Measurements from ENCODE around the gene TAAR2.
"Not testable (repeated sequence)": the region's sequence is repeated elsewhere in the genome, so short reads cannot be mapped to it uniquely, and the experiment has no call there.

The TAAR2 gene

DNA sequence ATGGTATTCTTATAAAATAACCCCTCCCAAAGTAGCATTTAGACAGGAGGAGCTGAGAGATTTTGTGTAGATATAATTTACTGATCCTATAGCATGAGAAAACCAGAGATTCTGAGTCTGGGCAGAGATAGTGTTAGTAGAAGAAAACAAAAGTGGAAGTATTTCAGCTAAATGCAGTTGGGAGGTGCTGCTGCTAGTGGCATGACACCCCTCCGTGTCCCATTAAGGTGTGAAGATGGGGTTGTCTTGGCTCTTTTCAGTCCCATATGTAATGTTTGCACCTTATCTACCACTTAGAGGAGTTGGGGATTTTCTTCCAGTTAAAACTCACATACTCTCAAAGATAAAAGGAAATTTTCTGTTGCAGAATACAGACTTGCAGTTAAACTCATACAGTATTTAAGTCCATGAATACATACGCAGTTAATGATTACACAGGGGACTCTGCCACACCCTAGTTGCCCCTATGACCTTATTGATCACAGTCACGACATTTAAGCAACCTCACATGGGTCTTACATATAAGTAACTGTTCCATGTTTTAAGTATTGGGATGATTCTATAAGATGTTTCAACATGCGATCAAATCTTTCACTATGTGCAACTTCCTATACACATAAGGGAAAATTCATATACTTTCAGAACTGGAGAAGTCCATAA, 11.5 kb downstream of the TAAR2 start:
- no peak for DNase-seq

DNA sequence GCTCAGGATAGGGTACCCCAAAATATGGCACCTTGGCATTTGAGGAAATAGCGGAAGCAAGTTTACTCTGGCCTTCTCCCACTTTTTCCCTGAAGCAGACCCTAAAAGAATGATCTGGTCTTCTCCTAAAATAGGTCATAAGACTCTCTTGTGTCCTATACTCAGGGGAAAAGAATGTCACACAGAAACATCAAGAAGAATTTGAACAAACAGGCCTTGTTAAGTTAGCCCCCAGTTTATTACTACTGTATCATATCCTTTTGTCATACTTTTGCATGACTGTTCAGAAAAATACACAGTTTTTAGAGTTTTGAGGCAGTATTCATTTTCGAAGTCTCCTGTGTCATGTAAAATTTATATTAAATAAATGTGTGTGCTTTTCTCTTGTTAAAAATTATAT, 12.5 kb downstream of the TAAR2 start:
- no peak for DNase-seq

DNA sequence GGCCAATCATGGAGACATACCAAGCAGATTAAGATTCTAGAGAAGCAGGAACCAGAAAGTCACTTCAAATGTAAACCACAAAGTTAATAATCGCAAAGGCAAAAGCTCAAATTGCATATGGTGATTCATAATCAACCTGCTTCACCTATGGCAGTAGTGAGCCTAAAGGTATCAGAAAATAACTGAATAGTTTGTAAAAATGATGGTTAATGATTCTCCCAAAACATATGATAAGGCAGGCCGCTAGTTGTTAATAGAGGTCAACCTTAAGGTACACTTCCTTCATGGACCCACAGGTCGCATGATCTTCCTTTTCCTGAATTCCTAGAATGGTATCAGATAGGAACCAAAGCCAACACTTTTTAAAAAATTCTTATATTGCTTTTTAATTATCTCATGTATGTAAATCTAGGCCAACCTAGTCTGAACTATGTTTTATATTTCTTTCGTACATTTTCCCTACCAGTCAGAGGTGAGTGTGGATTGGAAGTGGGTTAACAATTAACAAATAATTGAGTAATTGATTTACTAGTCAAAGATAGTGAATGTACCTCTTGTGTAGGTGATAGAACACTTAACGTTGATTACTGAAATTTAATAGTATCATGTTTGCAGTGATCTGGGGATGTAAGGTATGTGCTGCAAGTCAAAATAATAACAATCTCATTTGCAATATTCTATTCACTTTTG, 16.4 kb downstream of the TAAR2 start:
- DNase-seq: peak; percentile 49

DNA sequence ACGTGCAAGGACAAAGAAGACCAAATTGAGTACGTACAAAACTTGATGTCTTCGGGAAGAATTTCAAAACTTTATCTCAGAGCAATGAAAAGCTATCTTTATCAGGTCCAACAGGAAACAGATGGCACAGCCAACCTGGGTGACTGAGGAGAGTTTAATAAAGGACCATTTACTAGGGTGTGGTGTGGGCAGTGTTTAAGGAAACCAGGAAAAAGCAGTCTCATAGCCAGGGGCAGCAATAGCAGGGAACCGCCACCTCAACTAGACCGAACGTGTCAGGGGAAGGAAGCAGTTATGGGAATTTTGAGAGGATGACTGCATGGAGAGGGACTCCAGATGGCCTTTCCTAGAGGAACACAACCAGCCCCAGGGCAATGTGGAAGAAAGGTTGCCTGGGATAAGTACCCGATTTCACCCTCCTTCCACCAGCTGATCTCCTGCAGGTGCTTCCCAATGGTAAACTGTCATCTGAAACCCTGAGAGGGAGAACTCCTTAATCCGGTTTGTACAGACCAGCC, 19.4 kb downstream of the TAAR2 start:
- DNase-seq: no peak

DNA sequence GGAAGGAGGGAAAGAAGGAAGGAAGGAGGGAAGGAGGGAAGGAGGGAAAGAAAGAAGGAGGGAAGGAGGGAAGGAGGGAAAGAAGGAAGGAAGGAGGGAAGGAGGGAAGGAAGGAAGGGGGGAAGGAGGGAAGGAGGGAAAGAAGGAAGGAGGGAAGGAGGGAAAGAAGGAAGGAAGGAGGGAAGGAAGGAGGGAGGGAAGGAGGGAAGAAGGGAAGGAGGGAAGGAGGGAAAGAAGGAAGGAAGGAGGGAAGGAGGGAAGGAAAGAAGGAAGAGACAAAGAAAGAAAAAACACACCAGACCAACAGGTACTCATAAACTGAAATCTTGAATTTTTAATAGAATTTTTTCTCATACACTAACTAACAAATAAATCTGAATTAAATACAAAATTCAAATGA, 23.2 kb downstream of the TAAR2 start:
- DNase-seq: not testable (repeated sequence)

DNA sequence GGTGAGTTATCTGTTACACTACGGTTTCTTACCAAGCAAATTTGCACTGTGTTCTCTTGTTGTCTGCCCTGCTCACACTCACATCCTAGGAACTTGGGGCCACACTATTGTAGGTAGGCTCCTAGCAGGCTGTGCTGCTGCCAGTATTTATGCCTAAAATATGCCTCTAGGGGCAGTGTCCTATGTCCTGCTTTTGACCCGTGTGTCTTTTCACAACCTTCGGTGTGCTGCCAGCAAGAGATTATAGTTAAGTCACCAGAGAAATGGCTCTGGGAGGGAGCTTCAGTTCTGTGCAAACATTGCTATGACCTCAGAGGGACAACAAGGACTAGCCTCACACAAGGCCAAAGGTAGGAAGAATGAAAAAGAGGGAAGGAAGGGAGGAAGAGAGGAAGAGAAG, 25.6 kb downstream of the TAAR2 start:
- DNase-seq: no peak

DNA sequence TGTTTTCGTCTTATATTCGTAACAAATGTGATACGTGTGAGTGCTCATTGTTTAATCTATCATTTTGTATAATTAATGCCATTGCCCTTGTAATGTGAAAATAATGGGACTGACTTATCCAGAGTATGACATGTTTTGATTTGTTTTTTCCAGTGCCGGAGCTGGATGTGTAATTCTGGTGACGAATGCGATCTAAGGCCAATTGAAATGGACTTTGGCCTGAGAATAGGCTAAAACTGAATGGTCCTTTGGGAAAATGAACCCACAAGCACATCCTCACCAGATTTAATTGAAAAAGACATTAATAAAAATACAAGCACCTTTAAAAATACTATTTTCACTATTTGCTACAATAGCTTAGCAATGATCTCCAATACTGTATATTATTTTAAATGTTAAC, 27.9 kb downstream of the TAAR2 start:
- DNase-seq: no peak

DNA sequence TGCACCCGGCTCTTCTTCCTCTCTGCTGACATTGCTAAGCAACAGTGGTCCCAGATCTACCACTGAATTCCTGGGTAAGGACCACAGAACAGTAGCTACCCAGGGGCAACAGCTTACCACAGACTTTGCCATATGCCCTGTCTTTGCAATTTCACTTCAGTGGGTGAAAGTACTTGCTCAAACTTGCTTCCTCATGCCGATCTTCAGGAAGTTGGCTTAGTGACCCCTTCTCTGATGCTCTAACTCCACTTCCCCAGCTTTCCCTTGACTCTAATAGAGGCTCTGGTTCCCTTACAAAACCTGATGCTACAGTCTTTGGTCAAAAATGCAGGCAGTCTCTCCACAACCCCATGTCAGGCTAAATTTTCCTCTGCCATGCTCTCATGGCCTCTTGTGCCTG, 31.2 kb downstream of the TAAR2 start:
- no peak for DNase-seq

DNA sequence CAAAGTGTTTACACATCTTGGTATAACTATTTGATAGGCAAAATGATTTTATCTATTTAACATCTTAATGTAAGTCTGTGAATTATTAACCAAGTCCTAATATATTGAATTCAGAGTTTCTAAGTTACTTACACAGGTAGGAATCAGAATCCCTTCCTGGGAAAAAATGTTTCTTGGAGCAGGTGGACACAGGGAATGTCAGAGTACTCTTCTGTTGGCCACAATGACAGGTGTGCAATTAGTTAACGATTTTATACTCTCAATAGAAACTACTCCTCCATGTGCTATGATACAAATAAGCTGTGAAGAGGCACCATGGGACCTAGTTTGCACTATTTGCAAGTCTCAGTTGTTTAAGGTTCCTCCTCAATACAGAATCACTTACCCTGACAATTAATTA, 33.7 kb downstream of the TAAR2 start:
- no peak for DNase-seq

DNA sequence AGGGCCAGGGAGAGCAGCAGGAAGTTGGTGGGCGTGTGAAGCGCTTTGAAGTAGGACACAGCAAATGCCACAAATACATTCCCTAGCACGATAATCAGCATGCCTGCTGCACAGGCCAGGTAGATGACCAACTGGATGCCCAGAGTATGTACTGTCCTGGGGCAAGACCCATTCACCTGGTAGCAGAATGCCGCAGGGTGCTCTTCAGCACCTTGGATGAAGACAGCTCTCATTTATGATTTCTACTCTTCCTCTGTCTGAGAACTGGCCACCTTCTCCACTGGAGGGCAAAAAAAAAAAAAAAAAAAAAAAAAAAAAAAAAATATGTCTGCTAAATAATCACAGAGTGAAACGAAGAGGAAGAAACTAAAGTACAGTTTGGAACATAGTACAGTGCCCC, 34.6 kb downstream of the TAAR2 start, which contains the start of gene TAAR5:
Gene TAAR5, minus strand, starts transcription at position 288 of the 400 bp plus-strand sequence. Its CDS starts 55 bp downstream, at position 233.
- DNase-seq: no peak

DNA sequence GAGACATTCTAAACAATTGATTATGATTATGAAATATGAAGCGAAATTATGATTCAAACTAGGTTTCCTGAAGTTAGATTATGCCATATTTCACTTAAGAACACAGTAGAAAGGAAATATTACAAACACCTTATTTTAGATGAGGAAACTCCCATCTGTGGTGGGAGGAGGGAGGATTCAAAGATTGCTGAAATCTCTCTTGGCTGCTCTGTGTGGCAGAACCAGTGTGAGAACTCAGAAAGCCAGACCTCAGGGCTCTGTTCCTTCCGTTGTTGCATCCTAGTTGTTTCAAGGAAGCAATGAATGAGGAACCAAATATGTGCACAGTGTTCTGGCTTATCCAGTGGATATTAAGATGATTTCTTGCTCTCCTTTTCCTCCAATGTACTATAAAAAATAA, 36.7 kb downstream of the TAAR2 start:
- DNase-seq: no peak

DNA sequence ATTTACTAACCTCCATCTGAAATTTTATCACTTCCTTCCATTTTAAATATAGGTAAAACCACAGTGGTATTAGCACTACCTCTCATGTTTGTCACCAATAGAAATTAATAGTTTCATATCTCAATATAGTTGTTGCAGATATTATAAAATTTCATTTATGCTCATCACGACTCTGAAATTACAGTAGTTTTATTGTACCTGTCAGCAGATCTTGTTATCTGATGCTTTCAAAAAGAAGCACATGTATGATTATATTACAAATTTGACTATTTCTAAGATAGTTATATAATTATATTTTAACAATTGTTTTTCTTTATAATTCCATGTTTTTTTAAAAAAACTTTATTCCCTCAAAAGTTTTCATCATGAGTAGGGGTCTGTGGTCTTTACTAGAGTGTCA, 39.4 kb downstream of the TAAR2 start:
- no peak for DNase-seq

DNA sequence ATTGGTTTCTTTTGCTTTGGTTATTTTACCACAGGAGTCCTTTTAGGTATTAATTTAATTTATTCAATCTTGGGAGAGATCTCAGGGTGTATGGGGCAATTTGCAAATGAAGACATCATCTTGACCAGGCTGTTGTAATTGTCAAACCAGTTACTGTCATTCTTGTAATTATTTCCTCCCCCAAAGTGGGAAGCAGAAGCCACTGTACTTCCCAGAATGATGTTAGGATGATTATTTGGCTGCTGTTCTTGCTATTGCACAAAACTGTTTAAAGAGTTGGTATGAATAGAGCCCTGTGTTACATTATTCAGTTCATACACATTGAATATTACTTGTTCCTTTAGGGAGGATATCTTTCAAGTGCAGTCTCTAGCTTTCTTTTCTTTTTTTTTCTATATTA, 52.3 kb downstream of the TAAR2 start:
- no peak for DNase-seq

DNA sequence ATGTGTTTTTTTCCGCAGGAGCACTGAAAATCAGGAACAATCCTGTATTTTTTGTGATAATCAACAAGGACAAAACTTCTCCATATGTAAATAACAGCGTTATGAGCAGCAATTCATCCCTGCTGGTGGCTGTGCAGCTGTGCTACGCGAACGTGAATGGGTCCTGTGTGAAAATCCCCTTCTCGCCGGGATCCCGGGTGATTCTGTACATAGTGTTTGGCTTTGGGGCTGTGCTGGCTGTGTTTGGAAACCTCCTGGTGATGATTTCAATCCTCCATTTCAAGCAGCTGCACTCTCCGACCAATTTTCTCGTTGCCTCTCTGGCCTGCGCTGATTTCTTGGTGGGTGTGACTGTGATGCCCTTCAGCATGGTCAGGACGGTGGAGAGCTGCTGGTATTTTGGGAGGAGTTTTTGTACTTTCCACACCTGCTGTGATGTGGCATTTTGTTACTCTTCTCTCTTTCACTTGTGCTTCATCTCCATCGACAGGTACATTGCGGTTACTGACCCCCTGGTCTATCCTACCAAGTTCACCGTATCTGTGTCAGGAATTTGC, 53.8 kb downstream of the TAAR2 start, which contains the start of gene TAAR6:
Gene TAAR6, plus strand, starts transcription at position 102 of the 557 bp plus-strand sequence. Its CDS starts 0 bp downstream, at position 102.
- DNase-seq: no peak

DNA sequence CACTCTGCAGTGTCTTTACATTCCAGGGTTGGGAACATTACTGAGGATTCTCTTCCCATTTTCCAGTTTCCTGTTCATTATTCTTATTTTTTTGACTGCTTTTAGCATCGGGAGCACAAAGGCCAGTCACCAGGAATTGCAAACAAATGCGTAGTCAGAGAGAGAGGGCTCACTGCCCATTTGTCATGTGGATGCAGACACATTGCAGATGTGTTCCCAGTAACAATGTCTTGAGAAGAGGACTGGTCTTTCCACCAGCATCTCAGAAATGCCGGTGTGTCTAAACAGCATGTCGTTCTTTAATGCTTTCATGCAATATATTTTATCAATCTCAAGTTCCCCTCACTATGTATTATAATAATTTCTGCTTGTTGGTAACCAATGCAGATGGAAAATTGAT, 54.9 kb downstream of the TAAR2 start:
- no peak for DNase-seq

DNA sequence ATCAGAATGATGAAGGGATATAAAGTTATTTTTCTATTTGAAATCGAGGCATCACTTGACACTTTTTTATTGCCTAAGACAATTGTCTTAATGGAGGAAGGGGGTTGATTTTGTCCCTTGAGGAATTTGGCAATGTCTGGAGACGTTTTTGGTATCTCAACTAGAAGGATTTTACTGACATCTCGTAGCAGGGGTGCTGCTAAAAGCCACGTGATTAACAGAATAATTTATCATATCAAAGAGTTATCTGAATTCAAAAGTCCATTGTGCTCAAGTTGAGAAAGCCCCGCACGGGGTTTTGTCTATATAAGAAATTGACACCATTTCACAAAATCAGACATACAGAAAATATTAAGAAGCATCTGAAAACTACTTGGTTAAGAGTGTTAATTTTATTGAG, 55.5 kb downstream of the TAAR2 start:
- DNase-seq: no peak

DNA sequence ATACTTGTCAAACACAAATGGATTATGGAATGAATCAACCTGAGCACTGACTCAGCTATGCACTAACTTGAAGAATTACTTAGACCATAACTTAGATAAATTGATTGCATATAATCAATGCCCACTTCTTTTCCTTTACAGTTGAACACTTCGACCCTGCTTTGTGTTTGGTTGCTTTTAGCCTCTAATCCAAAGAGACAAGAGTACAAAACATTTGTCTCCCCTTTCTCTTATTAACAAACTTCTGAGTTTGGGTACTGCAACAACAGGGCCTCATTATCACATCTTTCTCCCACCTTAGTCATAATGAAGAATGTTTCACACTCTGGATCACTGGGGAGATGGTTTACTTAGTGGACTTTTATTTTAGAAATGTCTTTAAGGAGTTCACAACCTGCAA, 56.5 kb downstream of the TAAR2 start:
- no peak for DNase-seq

Data from kidney glomerular epithelial cell (primary cell).